T-cell (primary cell): ENCODE data around the gene BRF1. TPM values are rescaled to one million over a fixed set of nuclear protein-coding genes. Genes with fewer than 3 reads are reported as not detected.
A peak's percentile ranks its signal among the peaks of the same experiment; 100 is the strongest.

Source experiments
- ATAC-seq, 4 experiments: fragments of 200-7000 bp in 3 of 4; fragments of 150-1000 bp in 1 of 4; cut with Tn5 transposase; replicated peaks in 1 of 4; 1 replicate in 3 of 4; 2 replicates in 1 of 4; pipeline ENCODE4 v1.10.0; 2021; ENCODE audit warnings: moderate library complexity in 3 of 4, mild to moderate bottlenecking in 2 of 4, moderate number of reproducible peaks in 1 of 4
- CTCF ChIA-PET, 2 donors: fragments of 300-600 bp; sonication (Branson Sonifier 250); formaldehyde crosslinking; loops; one replicate each; lab custom pipeline; 2022; ENCODE audit warnings: antibody characterized with exemption in 2 of 2; lab: Charles Lee
- POLR2A ChIA-PET, 2 donors: fragments of 300-600 bp; sonication (Branson Sonifier 250); formaldehyde crosslinking; loops; one replicate each; lab custom pipeline; 2022; ENCODE audit warnings: antibody characterized with exemption in 2 of 2; lab: Charles Lee
- DNase-seq, 35 experiments: peaks; one replicate each; pipeline versions ENCODE4 v3.0.0 to v3.0.0-alpha.2; 2013 to 2023
- H3K27ac ChIP-seq: one replicate; pipeline ENCODE4 v1.5.1; 2013; ENCODE audit warnings: low read length
- H3K27me3 ChIP-seq, 2 experiments: replicated peaks in 1 of 2; 1 replicate in 1 of 2; 2 replicates in 1 of 2; pipeline versions ENCODE4 v1.6.1 to v1.7.0; 2013; ENCODE audit warnings: low read length in 1 of 2, mixed read lengths in 1 of 2; ENCODE audit not compliant: control insufficient read depth in 2 of 2, insufficient read depth in 2 of 2; ENCODE audit errors: extremely low read depth in 1 of 2
- H3K36me3 ChIP-seq, 2 donors: 1 replicate in 1 of 2; 2 replicates in 1 of 2; pipeline versions ENCODE4 v1.6.1 to v1.7.0; 2013; ENCODE audit warnings: low read length in 1 of 2; ENCODE audit not compliant: control insufficient read depth in 2 of 2, insufficient read depth in 1 of 2; ENCODE audit errors: extremely low read depth in 1 of 2
- H3K4me1 ChIP-seq, 2 experiments: 1 replicate in 1 of 2; 2 replicates in 1 of 2; pipeline versions ENCODE4 v1.6.1 to v1.7.0; 2013; ENCODE audit warnings: low read length in 2 of 2, mixed read lengths in 1 of 2; ENCODE audit not compliant: insufficient read depth in 2 of 2, control insufficient read depth in 1 of 2; ENCODE audit errors: extremely low read depth in 1 of 2
- H3K4me3 ChIP-seq, 2 donors: 1 replicate in 1 of 2; 2 replicates in 1 of 2; pipeline versions ENCODE4 v1.5.1 to v1.7.0; 2013; ENCODE audit warnings: mild to moderate bottlenecking in 2 of 2, low read length in 1 of 2, moderate library complexity in 1 of 2; ENCODE audit not compliant: control insufficient read depth in 1 of 2; ENCODE audit errors: extremely low read depth in 1 of 2
- H3K9me3 ChIP-seq: 2 replicates; pipeline ENCODE4 v1.7.0; 2013
- H3K27ac Mint-ChIP-seq, 2 donors: one replicate each; pipeline ENCODE4 v1.8.0; 2020 to 2021; ENCODE audit warnings: mild to moderate bottlenecking in 2 of 2, mixed read lengths in 2 of 2
- H3K27me3 Mint-ChIP-seq, 2 donors: one replicate each; pipeline ENCODE4 v1.8.0; 2021 to 2022; ENCODE audit warnings: mixed read lengths in 2 of 2
- H3K36me3 Mint-ChIP-seq: one replicate; pipeline ENCODE4 v1.8.0; 2021; ENCODE audit warnings: mixed read lengths
- H3K4me1 Mint-ChIP-seq, 3 donors: one replicate each; pipeline ENCODE4 v1.8.0; 2020 to 2022; ENCODE audit warnings: mixed read lengths in 3 of 3, mild to moderate bottlenecking in 1 of 3
- H3K4me3 Mint-ChIP-seq, 3 donors: one replicate each; pipeline ENCODE4 v1.8.0; 2020 to 2022; ENCODE audit warnings: mild to moderate bottlenecking in 3 of 3, mixed read lengths in 3 of 3, moderate library complexity in 3 of 3
- H3K9me3 Mint-ChIP-seq, 3 donors: one replicate each; pipeline ENCODE4 v1.8.0; 2020 to 2022; ENCODE audit warnings: mixed read lengths in 3 of 3
- WGBS: methylation state at CpG from one replicate; pipeline ENCODE4 v1.1.5; 2013; ENCODE audit warnings: missing lambda C conversion rate; ENCODE audit not compliant: insufficient coverage; 5-methylcytosine and 5-hydroxymethylcytosine counted together
- total RNA-seq, 35 experiments: library from RNA in 6 of 35; stranded (reverse) in 6 of 35; fragments of 120-200 nt in 1 of 35; gene quantifications; one replicate each; pipeline versions ENCODE4 v1.2.1 to v1.2.4 and lab custom pipeline; 2013 to 2026

The BRF1 gene
- total RNA-seq, 5 donors from 2014 or later (not counting 1 experiment from before 2014, with no cell fraction given), result 57.7 to 70.5 (median 66.5) TPM

DNA sequence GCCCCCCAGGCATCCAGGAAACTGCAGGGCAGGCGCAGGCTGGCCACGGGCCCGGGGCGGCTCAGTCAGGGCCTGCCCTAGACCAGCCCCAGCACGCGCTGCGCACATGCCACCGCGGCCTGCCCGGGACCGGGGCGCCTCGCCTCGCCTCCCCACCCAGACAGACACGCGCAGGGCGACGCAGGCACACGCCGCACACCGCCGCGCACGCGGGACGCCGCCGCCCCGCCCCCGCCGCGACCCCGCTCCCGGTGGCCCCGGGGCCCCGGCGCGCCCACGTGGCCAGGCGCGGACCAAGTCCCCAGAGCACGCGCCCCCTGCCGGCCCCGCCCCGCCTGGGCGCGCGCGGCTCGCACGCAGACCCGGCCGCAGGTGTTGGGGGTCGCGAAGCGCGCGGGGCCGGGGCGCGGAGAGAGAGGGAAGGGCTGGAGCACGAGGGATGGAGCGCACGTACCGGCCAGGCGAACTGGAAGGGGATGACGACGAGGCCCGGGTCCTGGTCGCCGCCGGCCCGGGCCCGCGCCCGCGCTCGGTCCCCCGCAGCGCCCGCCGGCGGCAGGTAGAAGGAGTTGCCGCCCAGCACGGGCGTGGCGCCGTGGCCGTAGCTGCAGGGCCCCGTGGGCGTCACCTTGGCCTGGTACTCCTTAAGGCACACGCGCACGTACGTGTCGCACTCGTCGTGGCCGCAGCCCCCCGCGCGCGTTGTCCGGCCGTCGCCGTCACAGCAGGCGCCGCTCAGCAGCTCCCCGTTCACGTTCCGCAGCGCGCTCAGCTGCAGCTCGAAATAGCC is 133.3 kb downstream of the BRF1 start:
- ATAC-seq, result no peak
- Histone ChIP-seq H3K27ac (no peak overlapping the region), H3K4me1 (peaks cover 2 to 30% of the 10 kb centered on the region in 2 experiments), H3K36me3 (no peaks in the 10 kb centered on the region), H3K9me3 (no peaks in the 10 kb centered on the region), H3K4me3 (peak overlapping the region in 1 of 2 donors; percentile 69), H3K27me3 (peaks cover 0 to 67% of the 10 kb centered on the region in 2 experiments)
- ChIA-PET CTCF (no interaction called here), POLR2A (no interaction called here)
- peak overlapping the region; percentile 31 to 59 (median 52) for H3K4me3 Mint-ChIP-seq
- no peak overlapping the region for H3K27ac Mint-ChIP-seq
- peaks cover 7 to 20% of the 10 kb centered on the region in 2 donors for H3K27me3 Mint-ChIP-seq
- H3K9me3 Mint-ChIP-seq, result no peaks in the 10 kb centered on the region
- 5% methylated on average over 106 of the region's 116 CpGs for WGBS
- no peaks in the 10 kb centered on the region for H3K36me3 Mint-ChIP-seq
- peak in 2 of 35 experiments; percentile 16 to 33 for DNase-seq
- peaks cover 9 to 21% (median 19%) of the 10 kb centered on the region in 3 donors for H3K4me1 Mint-ChIP-seq

DNA sequence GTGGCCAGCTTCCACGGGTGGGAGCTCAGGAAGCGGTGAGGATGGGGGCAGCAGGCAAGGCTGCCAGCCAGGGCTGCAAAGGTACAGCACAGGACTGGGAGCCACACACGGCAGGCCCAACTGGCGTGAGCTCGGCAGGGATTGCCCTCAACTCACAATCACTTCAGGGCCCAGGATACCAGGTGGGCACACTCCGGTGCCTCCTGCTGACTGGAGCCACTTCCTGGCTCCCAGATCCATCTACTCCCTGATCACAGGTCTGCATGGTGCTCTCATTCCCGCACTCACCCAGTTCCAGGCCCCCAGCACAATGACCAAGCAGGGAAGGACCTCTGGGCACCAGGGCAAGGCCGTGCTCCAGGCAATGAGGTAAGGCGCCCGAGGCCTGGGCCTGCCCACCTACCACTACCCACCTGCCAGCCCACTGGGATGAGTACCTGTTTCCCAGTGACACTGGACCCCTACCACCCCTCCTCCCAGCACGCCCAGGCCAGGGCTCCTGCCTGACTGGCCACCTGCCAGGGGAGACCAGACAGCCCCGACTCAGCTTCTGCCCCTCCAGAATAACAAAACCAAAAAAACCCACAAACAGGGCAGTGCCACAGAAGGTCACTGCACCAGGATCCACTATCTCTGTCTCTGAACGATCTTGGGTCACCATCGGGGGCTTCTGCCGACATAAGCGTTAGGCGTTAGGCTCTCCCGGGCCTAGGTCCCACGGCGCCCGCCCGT is 134.1 kb downstream of the BRF1 start:
- Histone ChIP-seq H3K4me1 (peaks cover 2 to 30% of the 10 kb centered on the region in 2 experiments), H3K4me3 (no peak overlapping the region), H3K27me3 (peaks cover 0 to 66% of the 10 kb centered on the region in 2 experiments), H3K9me3 (no peaks in the 10 kb centered on the region), H3K27ac (no peak overlapping the region), H3K36me3 (no peaks in the 10 kb centered on the region)
- Mint-ChIP-seq H3K4me3 (peak overlapping the region; percentile 53 to 61 (median 58)), H3K4me1 (peaks cover 7 to 19% (median 16%) of the 10 kb centered on the region in 3 donors), H3K27me3 (peaks cover 7 to 20% of the 10 kb centered on the region in 2 donors), H3K9me3 (no peaks in the 10 kb centered on the region), H3K27ac (no peak overlapping the region), H3K36me3 (no peaks in the 10 kb centered on the region)
- 78% methylated on average over 21 of the region's 22 CpGs for whole genome bisulfite sequencing
- ChIA-PET CTCF (no interaction called here), POLR2A (no interaction called here)
- DNase-seq (no peak), ATAC-seq (no peak)

DNA sequence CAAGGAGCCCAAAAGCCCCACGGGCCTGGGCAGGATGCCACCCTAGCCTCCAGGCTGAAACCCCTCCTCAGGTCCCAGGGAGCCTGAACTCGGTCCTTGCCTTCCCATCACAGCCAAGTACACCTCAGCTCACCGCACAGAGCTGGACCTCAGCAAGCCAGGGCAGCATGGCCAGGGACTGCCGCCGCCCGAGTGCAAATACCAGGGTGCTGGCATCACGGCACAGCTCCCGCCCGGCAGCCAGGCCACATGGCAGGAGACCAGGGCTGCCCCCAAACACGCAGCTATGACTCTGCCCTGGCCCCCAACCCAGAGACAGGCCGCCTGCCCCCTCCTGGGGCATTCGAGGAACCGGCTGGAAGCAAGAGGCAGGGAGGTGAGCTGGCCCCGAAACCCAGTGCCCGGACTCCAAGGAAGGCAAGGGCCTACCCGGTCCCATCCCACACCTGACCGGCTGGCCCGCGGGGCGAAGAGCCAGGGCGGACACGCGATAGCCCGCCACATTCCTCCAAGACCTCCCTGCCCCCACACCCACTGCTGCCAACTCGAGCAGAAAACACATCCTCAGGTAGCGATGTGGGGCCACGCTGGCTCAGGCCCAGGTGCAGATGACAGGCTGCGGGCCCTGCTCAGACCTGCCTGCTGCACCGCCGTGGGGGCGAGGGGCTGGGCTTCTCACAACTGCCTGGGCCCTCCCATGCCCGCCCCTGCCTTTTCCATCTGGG is 134.9 kb downstream of the BRF1 start:
- Mint-ChIP-seq H3K27me3 (peaks cover 7 to 20% of the 10 kb centered on the region in 2 donors), H3K4me1 (peaks cover 7 to 17% (median 13%) of the 10 kb centered on the region in 3 donors), H3K4me3 (peak overlapping the region in 2 of 3 donors; percentile 21 to 33), H3K36me3 (no peaks in the 10 kb centered on the region), H3K9me3 (no peaks in the 10 kb centered on the region), H3K27ac (peak overlapping the region in 1 of 2 donors; percentile 11)
- Histone ChIP-seq H3K4me3 (no peak overlapping the region), H3K9me3 (no peaks in the 10 kb centered on the region), H3K27ac (no peak overlapping the region), H3K36me3 (no peaks in the 10 kb centered on the region), H3K27me3 (peaks cover 0 to 58% of the 10 kb centered on the region in 2 experiments), H3K4me1 (peaks cover 0 to 26% of the 10 kb centered on the region in 2 experiments)
- WGBS, result 91% methylated on average over 18 of the region's 32 CpGs
- ChIA-PET CTCF (no interaction called here), POLR2A (no interaction called here)
- ATAC-seq (no peak), DNase-seq (no peak)

DNA sequence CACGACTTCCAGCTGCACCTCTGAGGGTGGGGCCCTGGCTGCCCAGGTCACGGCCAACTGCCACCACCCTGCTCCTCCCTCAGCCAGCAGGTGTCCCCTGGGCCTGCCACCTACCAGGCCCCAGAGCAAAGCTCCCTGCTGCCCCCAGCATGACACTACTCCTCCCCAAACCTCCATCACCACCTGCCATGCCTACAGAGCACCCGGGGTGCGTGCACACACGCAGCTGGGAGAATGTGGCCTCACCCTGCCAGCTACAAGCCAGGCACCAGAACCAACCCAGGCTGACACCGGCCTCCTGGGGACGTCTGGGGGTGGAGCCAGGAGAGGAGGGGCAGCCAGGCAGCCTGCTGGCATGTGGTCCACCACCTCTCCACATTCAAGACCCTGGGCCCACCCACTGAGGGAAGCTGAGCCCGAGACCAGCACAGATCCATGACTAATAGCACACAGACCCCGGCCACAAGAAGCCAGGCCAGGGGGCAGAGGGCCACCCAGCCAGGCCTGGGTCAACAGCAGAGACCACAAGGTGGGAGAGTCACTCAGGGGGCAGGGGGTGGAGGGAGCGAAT is 135.6 kb downstream of the BRF1 start:
- CTCF ChIA-PET, result no interaction called here
- 77% methylated on average over 2 of the region's 10 CpGs for WGBS

DNA sequence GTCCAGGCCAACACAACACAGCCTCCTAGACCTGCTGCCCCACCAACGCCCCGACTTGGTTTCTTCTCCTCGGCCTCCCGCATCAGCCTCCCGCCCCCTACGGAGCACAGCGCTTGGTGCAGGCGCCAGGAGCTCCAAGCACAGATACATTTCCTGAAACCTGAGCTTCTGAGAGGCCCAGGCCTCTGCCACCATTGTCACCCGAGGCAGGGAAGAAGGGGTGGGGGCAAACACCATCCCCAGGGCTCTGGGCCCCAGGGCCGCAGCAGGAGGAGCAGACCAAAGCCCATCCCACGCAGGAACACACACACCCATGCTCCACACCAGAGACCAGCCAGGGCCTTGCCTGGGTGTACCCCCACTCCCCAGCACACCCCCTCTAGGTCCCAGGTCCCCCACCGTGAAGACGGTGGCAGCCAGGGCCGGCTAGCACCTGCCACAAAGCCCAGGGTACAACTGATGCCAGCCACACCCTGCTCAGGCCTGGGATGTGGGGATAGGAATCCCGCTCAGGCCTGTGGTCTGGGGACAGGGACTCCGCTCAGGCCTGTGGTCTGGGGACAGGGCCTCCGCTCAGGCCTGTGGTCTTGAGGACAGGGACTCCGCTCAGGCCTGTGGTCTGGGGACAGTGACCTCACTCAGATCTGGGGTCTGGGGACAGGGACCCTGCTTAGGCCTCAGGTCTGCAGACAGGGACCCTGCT is 137.6 kb downstream of the BRF1 start:
- Mint-ChIP-seq H3K9me3 (no peaks in the 10 kb centered on the region), H3K27me3 (peaks cover 0 to 11% of the 10 kb centered on the region in 2 donors), H3K27ac (no peak overlapping the region), H3K4me3 (no peak overlapping the region), H3K4me1 (peaks cover 0 to 5% (median 0%) of the 10 kb centered on the region in 3 donors), H3K36me3 (no peaks in the 10 kb centered on the region)
- Histone ChIP-seq H3K27me3 (peaks cover 0 to 46% of the 10 kb centered on the region in 2 experiments), H3K4me1 (peaks cover 0 to 5% of the 10 kb centered on the region in 2 experiments), H3K27ac (no peak overlapping the region), H3K4me3 (no peak overlapping the region), H3K36me3 (no peaks in the 10 kb centered on the region), H3K9me3 (no peaks in the 10 kb centered on the region)
- ChIA-PET CTCF (no interaction called here), POLR2A (no interaction called here)
- ATAC-seq (no peak), DNase-seq (no peak)
- WGBS, result 77% methylated on average over 10 of the region's 18 CpGs

More for the DNA sequence above, 135.6 kb downstream of the BRF1 start:
- H3K27ac Mint-ChIP-seq, result no peak overlapping the region
- Histone ChIP-seq H3K36me3 (no peaks in the 10 kb centered on the region), H3K4me1 (peaks cover 0 to 19% of the 10 kb centered on the region in 2 experiments), H3K4me3 (no peak overlapping the region), H3K9me3 (no peaks in the 10 kb centered on the region), H3K27ac (no peak overlapping the region), H3K27me3 (peaks cover 0 to 51% of the 10 kb centered on the region in 2 experiments)
- DNase-seq (no peak), ATAC-seq (no peak)
- peaks cover 3 to 12% (median 10%) of the 10 kb centered on the region in 3 donors for H3K4me1 Mint-ChIP-seq
- H3K9me3 Mint-ChIP-seq, result no peaks in the 10 kb centered on the region
- H3K27me3 Mint-ChIP-seq, result peaks cover 7 to 19% of the 10 kb centered on the region in 2 donors
- POLR2A ChIA-PET, result no interaction called here
- H3K36me3 Mint-ChIP-seq, result no peaks in the 10 kb centered on the region
- H3K4me3 Mint-ChIP-seq, result peak overlapping the region in 1 of 3 donors; percentile 33
